Astrocyte (in vitro differentiated cells and primary cell): Measurements from ENCODE around the gene WDR35. TPM values are rescaled to one million over a fixed set of nuclear protein-coding genes. Genes with fewer than 3 reads are reported as not detected.

Experiments
- DNase-seq: peaks from one replicate; pipeline ENCODE4 v3.0.0-alpha.2; 2010; ENCODE audit warnings: low read depth
- FAIRE-seq: peaks from 2 replicates; lab custom pipeline; 2011; peaks lifted over from hg19 to GRCh38; lab: Jason Lieb, UNC
- H2AFZ ChIP-seq: 2 replicates; pipeline ENCODE4 v1.6.0; 2012; ENCODE audit warnings: low read depth, low read length, inconsistent platforms
- H3K27ac ChIP-seq: 2 replicates; pipeline ENCODE4 v1.5.1; 2011; ENCODE audit warnings: low read depth, low read length, inconsistent platforms
- H3K27me3 ChIP-seq: 2 replicates; pipeline ENCODE4 v1.6.0; 2011; ENCODE audit warnings: low read length, inconsistent platforms; ENCODE audit not compliant: insufficient read depth
- H3K36me3 ChIP-seq: 2 replicates; pipeline ENCODE4 v1.5.1; 2011; ENCODE audit warnings: low read length, inconsistent platforms; ENCODE audit not compliant: insufficient read depth
- H3K4me1 ChIP-seq: 2 replicates; pipeline ENCODE4 v1.5.1; 2011; ENCODE audit warnings: low read length, inconsistent platforms; ENCODE audit not compliant: insufficient read depth
- H3K4me2 ChIP-seq: 2 replicates; pipeline ENCODE4 v1.6.0; 2012; ENCODE audit warnings: low read length, inconsistent platforms
- H3K4me3 ChIP-seq: 2 replicates; pipeline ENCODE4 v1.5.1; 2011; ENCODE audit warnings: low read depth, mild to moderate bottlenecking, low read length, inconsistent platforms; ENCODE audit not compliant: insufficient read depth
- H3K79me2 ChIP-seq: 2 replicates; pipeline ENCODE4 v1.6.0; 2012; ENCODE audit warnings: mild to moderate bottlenecking, low read length, inconsistent platforms; ENCODE audit not compliant: insufficient read depth
- H3K9ac ChIP-seq: 2 replicates; pipeline ENCODE4 v1.6.0; 2012; ENCODE audit warnings: mild to moderate bottlenecking, low read length, inconsistent platforms
- H3K9me3 ChIP-seq: 2 replicates; pipeline ENCODE4 v1.5.1; 2012; ENCODE audit warnings: low read depth, mild to moderate bottlenecking, low read length, inconsistent platforms; ENCODE audit not compliant: insufficient read depth
- H4K20me1 ChIP-seq: 2 replicates; pipeline ENCODE4 v1.6.0; 2012; ENCODE audit warnings: low read length, inconsistent platforms; ENCODE audit not compliant: insufficient read depth
- H3K27ac Mint-ChIP-seq: one replicate; pipeline ENCODE4 v1.8.0; 2021; ENCODE audit warnings: mild to moderate bottlenecking, mixed read lengths; ENCODE audit not compliant: unreplicated experiment
- H3K27me3 Mint-ChIP-seq: one replicate; pipeline ENCODE4 v1.8.0; 2021; ENCODE audit warnings: low read depth, mixed read lengths; ENCODE audit not compliant: unreplicated experiment
- H3K36me3 Mint-ChIP-seq: one replicate; pipeline ENCODE4 v1.8.0; 2021; ENCODE audit warnings: low read depth, mixed read lengths; ENCODE audit not compliant: unreplicated experiment
- H3K4me1 Mint-ChIP-seq: one replicate; pipeline ENCODE4 v1.8.0; 2021; ENCODE audit warnings: low read depth, mixed read lengths; ENCODE audit not compliant: unreplicated experiment
- H3K4me3 Mint-ChIP-seq: one replicate; pipeline ENCODE4 v1.8.0; 2021; ENCODE audit warnings: mild to moderate bottlenecking, moderate library complexity, mixed read lengths; ENCODE audit not compliant: unreplicated experiment
- H3K9me3 Mint-ChIP-seq: one replicate; pipeline ENCODE4 v1.8.0; 2021; ENCODE audit warnings: mild to moderate bottlenecking, mixed read lengths; ENCODE audit not compliant: unreplicated experiment
- CTCF ChIP-seq: IDR thresholded peaks from 2 replicates; pipeline ENCODE4 v1.5.1; 2011; ENCODE audit warnings: low read depth, mild to moderate bottlenecking, inconsistent platforms, low read length, moderate library complexity; ENCODE audit not compliant: insufficient read depth
- EZH2 ChIP-seq: IDR thresholded peaks from 2 replicates; pipeline ENCODE4 v1.6.1; 2012; ENCODE audit warnings: mild to moderate bottlenecking, low read length, inconsistent platforms; ENCODE audit not compliant: insufficient read depth
- total RNA-seq: library from RNA; stranded (reverse); gene quantifications from 2 replicates; pipeline ENCODE4 v1.2.1, GENCODE V29; 2021

WDR35 gene
- total RNA-seq, 1 donor from 2014 or later: 9.6 TPM

DNA sequence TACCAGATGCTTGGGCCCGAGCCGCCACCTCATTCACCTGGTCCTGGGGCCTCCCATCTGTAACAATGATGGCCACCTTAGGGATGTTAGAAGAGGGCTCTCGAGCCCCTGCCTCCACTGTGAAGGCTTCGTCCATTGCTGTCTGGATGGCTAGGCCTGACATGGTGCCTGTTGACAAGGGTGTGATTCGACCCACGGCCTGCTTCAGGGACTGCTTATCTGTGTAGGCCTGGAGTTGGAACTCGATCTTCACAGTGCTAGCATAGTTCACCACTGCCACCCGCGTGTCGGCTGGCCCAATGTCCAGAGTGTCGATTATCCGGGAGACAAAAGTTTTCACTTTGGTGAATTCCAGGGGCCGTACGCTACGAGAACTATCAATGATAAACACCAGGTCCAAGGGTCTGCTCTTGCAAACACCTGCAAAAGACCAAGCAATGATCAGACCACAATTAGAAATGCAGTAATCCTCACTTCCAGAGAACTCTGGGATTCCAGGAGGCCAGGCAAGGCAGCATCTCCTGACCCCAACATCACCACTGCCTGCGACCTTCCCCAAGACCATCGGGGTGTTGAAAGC, 16.1 kb upstream of the WDR35 start:
- Mint-ChIP-seq H3K9me3 (peaks cover 2% of the 10 kb centered on the region), H3K4me1 (no peaks in the 10 kb centered on the region), H3K27me3 (peaks cover 6% of the 10 kb centered on the region), H3K4me3 (no peak overlapping the region), H3K36me3 (peaks cover 5% of the 10 kb centered on the region), H3K27ac (no peak overlapping the region)
- FAIRE-seq (no peak), DNase-seq (no peak)
- Histone ChIP-seq H3K4me1 (no peaks in the 10 kb centered on the region), H2AFZ (no peak overlapping the region), H3K9ac (no peak overlapping the region), H4K20me1 (no peaks in the 10 kb centered on the region), H3K27me3 (peaks cover 1% of the 10 kb centered on the region), H3K79me2 (no peaks in the 10 kb centered on the region), H3K36me3 (no peaks in the 10 kb centered on the region), H3K9me3 (no peaks in the 10 kb centered on the region), H3K4me2 (no peak overlapping the region), H3K27ac (no peak overlapping the region), H3K4me3 (no peak overlapping the region)
- TF ChIP-seq CTCF: no peak
- no peak for TF ChIP-seq EZH2

GRCh38 chr2:20005067-20005627, 15.2 kb upstream of the WDR35 start:
- Histone ChIP-seq H2AFZ (no peak overlapping the region), H3K4me3 (no peak overlapping the region), H3K27ac (no peak overlapping the region), H3K9me3 (no peaks in the 10 kb centered on the region), H3K9ac (no peak overlapping the region), H3K36me3 (no peaks in the 10 kb centered on the region), H3K4me2 (no peak overlapping the region), H3K27me3 (no peaks in the 10 kb centered on the region), H3K4me1 (no peaks in the 10 kb centered on the region), H4K20me1 (no peaks in the 10 kb centered on the region), H3K79me2 (no peaks in the 10 kb centered on the region)
- Mint-ChIP-seq H3K27me3 (peaks cover 6% of the 10 kb centered on the region), H3K36me3 (peaks cover 5% of the 10 kb centered on the region), H3K4me1 (no peaks in the 10 kb centered on the region), H3K27ac (no peak overlapping the region), H3K9me3 (peaks cover 2% of the 10 kb centered on the region), H3K4me3 (no peak overlapping the region)
- no peak for TF ChIP-seq CTCF
- no peak for TF ChIP-seq EZH2
- DNase-seq (no peak), FAIRE-seq (no peak)

GRCh38 chr2:20001361-20001863, 11.5 kb upstream of the WDR35 start:
- TF ChIP-seq EZH2 (no peak), CTCF (no peak)
- Mint-ChIP-seq H3K9me3 (peaks cover 1% of the 10 kb centered on the region), H3K27me3 (no peaks in the 10 kb centered on the region), H3K4me1 (no peaks in the 10 kb centered on the region), H3K27ac (no peak overlapping the region), H3K4me3 (no peak overlapping the region), H3K36me3 (peaks cover 5% of the 10 kb centered on the region)
- Histone ChIP-seq H3K9me3 (no peaks in the 10 kb centered on the region), H3K36me3 (no peaks in the 10 kb centered on the region), H3K9ac (no peak overlapping the region), H3K27me3 (no peaks in the 10 kb centered on the region), H4K20me1 (no peaks in the 10 kb centered on the region), H3K4me3 (no peak overlapping the region), H3K4me1 (no peaks in the 10 kb centered on the region), H3K79me2 (no peaks in the 10 kb centered on the region), H3K4me2 (no peak overlapping the region), H2AFZ (no peak overlapping the region), H3K27ac (no peak overlapping the region)
- no peak for FAIRE-seq
- no peak for DNase-seq
